Stimulated activated naive CD8-positive, alpha-beta T cell treated with anti-CD3 and anti-CD28 coated beads, Interleukin-15, Interleukin-2, amounts not matched to agents 100 ng/mL and 50 ng/mL, for 24 hours (primary cell): Measurements from ENCODE around the gene PITPNM3.
A peak's percentile ranks its signal among the peaks of the same experiment; 100 is the strongest.

Experiments used
- H3K27ac Mint-ChIP-seq: one replicate; pipeline ENCODE4 v1.8.0; 2021; ENCODE audit warnings: mild to moderate bottlenecking, mixed read lengths
- H3K27me3 Mint-ChIP-seq: one replicate; pipeline ENCODE4 v1.8.0; 2021; ENCODE audit warnings: mixed read lengths
- H3K36me3 Mint-ChIP-seq: one replicate; pipeline ENCODE4 v1.8.0; 2021; ENCODE audit warnings: low read depth, mixed read lengths
- H3K4me1 Mint-ChIP-seq: one replicate; pipeline ENCODE4 v1.8.0; 2021; ENCODE audit warnings: low read depth, mixed read lengths
- H3K4me3 Mint-ChIP-seq: one replicate; pipeline ENCODE4 v1.8.0; 2021; ENCODE audit warnings: mild to moderate bottlenecking, mixed read lengths
- H3K9me3 Mint-ChIP-seq: one replicate; pipeline ENCODE4 v1.8.0; 2021; ENCODE audit warnings: mixed read lengths

PITPNM3 gene

DNA sequence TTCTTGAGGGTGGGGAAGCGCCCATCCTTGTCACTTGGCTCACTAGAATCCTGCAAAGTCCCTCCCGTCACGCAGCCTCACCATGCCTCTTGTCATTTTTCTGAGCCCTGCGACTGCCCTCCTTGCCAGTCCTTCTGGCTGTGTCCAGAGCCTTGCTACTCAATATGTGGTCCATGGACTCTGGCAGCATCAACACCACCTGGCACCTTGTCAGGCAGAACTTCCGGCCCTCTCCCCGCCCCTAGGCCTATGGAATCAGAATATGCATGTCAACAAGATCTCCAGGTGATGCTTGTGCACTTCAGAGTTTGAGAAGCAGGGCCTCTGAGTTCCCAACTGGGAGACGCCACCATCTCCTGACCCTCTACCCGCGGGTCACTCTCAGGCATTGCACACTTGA, 100.0 kb downstream of the PITPNM3 start:
- Mint-ChIP-seq H3K4me1 (peaks cover 1% of the 10 kb centered on the region), H3K4me3 (no peak overlapping the region), H3K9me3 (no peaks in the 10 kb centered on the region), H3K36me3 (no peaks in the 10 kb centered on the region), H3K27ac (no peak overlapping the region), H3K27me3 (peaks cover 7% of the 10 kb centered on the region)

DNA sequence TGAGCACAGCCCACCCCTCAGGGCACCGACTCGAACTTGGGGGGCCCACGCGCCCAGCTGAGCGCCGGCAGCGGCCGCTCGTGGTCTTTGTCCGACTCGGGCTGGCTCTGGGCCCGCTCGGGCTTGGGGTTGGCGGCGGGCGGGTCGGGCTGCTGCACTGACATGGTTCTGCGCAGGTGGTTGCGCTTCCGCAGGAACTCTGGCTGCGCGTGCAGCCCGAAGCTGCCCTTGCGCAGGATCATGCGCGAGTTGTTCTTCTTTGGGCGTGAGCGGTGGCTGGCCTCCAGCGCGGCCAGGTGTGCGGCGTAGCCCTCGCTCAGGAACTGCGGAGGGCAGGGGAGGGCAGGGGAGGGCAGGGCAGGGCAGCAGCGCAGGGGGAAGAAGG, 101.0 kb downstream of the PITPNM3 start:
- peaks cover 7% of the 10 kb centered on the region for H3K27me3 Mint-ChIP-seq
- H3K4me1 Mint-ChIP-seq, result peaks cover 4% of the 10 kb centered on the region
- H3K9me3 Mint-ChIP-seq, result no peaks in the 10 kb centered on the region
- no peak overlapping the region for H3K4me3 Mint-ChIP-seq
- no peak overlapping the region for H3K27ac Mint-ChIP-seq
- H3K36me3 Mint-ChIP-seq, result no peaks in the 10 kb centered on the region

DNA sequence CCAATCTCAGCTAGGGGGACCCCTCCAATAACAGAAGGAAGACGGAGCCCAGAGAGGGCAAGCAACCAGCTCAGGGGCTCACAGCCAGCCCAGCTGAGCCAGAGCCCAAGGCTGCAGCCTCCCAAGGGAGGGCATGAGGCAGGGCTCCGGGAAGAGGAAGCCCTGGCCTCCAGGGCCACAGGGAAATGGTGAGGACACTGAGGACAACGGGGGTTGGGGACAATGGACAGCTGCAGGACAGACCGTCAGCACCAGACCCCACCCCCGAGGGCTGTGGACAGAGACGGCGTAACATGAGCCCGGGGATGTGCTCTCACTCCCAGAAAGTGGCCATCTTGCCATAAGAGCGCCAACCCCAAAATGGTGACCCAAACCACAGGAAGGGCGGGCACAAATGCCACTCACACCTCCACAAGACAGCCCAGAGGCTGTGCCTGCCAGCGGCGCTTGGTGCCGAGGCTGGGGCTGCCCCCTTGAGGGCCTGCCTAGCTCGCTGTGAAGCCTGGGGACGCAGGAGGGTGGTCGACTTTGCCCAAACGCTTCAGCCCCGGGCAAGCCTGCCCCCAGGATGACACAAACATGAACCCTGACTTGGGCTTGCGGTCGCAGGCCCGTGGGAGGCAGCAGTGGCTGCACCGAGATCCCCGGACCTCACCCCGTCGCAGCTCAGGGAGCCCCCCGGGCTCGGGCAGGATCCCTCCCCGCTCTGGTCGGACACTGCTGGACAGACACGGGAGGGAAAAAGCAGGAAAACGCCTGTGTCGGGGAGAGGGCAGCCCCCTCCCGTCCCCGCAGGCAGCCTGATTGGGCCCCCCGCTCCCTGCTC, 101.6 kb downstream of the PITPNM3 start:
- Mint-ChIP-seq H3K36me3 (no peaks in the 10 kb centered on the region), H3K9me3 (no peaks in the 10 kb centered on the region), H3K4me1 (peaks cover 4% of the 10 kb centered on the region), H3K27ac (no peak overlapping the region), H3K4me3 (no peak overlapping the region), H3K27me3 (peaks cover 7% of the 10 kb centered on the region)

DNA sequence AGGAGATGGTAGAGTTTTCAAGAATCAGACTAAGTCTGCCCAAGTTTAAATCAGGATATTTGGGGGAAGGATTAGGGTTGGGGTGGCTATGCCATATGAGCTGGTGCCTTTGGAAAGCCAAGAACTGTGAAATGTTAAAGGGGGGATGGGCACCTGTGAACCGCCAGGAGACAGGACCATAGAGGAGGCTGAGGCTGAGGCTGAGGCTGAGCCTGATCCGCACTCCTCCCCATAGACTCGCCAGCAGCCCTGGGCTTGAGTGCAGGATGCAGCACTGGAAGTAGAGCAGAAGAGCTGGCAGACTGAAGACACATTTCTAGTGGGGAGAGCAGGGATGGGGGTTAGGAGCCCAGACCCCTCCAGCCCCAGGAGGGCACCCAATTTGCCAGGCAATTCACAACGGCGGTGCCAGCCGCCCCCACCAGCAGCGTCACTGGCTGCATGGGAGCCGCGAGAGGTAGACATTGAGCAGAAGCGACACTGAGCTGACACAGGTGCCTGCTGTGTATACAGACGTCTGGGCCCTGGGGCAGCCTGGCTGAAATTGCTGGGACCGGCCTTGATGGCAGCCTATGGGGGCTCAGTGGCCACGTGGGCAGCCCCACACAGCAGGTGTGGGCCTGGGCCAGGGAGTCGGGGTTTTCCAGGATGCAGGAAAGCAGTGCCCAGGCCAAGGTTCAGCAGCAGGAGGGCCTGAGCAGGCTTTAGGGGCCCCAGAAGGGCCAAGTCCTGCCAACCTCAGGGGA, 102.9 kb downstream of the PITPNM3 start:
- H3K27me3 Mint-ChIP-seq, result peaks cover 7% of the 10 kb centered on the region
- peaks cover 4% of the 10 kb centered on the region for H3K4me1 Mint-ChIP-seq
- no peaks in the 10 kb centered on the region for H3K9me3 Mint-ChIP-seq
- H3K36me3 Mint-ChIP-seq, result no peaks in the 10 kb centered on the region
- no peak overlapping the region for H3K4me3 Mint-ChIP-seq
- no peak overlapping the region for H3K27ac Mint-ChIP-seq

DNA sequence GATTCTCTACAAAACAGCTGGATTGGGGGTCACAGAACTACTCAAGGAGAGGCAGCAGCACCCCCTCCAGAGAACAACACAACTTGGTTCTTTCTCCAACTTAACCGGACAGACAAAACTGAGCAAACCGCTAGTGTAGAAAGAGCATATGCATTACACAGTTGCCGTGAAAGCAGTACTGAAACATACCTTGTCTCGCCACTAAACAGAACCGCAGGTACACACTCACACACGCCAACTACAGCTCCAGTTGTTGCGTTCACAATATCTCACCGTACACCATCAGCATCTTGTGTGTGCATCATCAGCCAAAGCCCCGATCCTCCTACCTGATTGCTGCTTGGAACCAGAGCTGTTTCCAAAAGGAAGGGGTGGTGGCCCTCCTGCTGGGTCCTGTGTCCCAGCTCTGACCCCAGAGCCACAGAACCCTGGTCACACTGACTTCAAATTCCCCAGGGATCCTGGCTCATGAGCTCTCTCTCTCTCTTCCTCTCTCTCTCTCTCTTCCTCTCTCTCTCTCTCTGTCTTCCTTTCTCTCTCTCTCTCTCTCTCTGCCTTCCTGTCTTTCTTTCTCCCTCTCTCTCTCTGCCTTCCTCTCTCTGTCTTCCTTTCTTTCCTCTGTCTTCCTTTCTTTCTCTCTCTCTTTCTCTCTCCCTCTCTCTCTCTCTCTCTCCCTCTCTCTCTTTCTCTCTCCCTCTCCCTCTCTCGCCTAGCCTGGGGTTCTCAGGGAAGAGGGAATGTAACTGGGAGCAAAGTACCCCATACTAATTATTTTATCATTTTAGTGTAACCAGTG, 103.7 kb downstream of the PITPNM3 start:
- H3K27me3 Mint-ChIP-seq, result peaks cover 7% of the 10 kb centered on the region
- H3K27ac Mint-ChIP-seq, result no peak overlapping the region
- H3K4me3 Mint-ChIP-seq, result no peak overlapping the region
- no peaks in the 10 kb centered on the region for H3K36me3 Mint-ChIP-seq
- peaks cover 4% of the 10 kb centered on the region for H3K4me1 Mint-ChIP-seq
- no peaks in the 10 kb centered on the region for H3K9me3 Mint-ChIP-seq

DNA sequence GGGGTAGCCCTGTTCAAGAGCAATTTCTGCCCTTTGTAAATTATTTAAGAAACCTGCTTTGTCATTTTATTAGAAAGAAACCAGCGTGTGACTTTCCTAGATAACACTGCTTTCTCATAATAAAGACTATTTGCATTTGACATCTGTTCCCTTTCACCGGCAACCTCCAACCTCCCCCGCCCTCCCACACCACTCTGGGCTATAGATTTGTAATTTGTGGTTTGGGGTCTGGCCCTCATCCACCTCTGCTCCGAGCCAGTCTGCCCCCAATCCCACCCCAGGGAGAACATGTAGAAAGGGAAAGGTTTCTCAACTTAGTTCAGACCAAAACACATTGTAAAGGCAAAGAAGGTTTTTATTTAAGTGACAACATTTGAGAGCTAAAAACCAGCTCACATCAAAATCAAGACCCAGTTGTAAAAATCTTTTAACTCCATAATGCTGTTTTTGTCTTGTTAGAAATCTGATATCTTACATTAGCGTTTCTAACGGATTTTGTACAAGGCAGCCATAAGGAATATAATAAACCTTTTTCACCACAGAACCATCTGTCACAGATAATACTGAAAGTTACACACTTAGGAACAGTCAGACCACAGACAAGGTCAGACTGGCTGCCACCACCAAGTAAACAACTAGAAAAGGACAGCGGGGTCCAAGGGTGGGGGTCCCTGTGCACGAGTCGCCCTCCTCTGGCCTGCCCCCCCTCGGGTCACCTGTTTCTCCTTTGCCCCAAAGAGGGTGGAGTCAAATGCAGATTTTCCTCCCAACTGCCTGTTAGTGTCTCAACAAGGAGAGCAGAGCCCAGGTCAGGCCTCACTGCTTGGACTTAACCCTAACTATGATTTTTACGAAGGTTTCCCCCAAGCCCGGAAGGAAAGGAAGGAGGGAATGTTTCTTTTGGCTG, 105.2 kb downstream of the PITPNM3 start:
- no peak overlapping the region for H3K4me3 Mint-ChIP-seq
- H3K27ac Mint-ChIP-seq, result no peak overlapping the region
- no peaks in the 10 kb centered on the region for H3K9me3 Mint-ChIP-seq
- H3K27me3 Mint-ChIP-seq, result peaks cover 7% of the 10 kb centered on the region
- peaks cover 4% of the 10 kb centered on the region for H3K4me1 Mint-ChIP-seq
- H3K36me3 Mint-ChIP-seq, result no peaks in the 10 kb centered on the region

DNA sequence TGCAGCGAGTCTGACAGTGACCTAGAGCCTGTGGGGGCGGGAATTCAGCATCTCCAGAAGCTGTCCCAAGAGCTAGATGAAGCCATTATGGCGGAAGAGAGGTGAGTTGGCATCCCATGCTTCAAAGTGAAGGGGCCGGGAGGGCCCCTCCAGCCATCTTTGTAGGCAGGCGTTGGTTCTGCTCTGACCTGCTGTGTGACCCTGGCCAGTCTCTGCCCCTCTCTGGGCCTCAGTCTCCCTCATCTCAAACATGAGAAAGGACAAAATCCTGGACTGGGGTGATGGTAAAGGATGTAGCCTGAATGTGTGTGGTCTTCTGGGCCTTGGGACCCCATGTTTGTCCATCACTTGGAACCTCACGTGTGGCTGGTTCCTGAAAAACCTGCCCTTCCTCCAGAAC, 107.0 kb downstream of the PITPNM3 start:
- H3K9me3 Mint-ChIP-seq, result no peaks in the 10 kb centered on the region
- H3K4me3 Mint-ChIP-seq, result no peak overlapping the region
- no peak overlapping the region for H3K27ac Mint-ChIP-seq
- peaks cover 8% of the 10 kb centered on the region for H3K4me1 Mint-ChIP-seq
- H3K27me3 Mint-ChIP-seq, result peaks cover 10% of the 10 kb centered on the region
- no peaks in the 10 kb centered on the region for H3K36me3 Mint-ChIP-seq

DNA sequence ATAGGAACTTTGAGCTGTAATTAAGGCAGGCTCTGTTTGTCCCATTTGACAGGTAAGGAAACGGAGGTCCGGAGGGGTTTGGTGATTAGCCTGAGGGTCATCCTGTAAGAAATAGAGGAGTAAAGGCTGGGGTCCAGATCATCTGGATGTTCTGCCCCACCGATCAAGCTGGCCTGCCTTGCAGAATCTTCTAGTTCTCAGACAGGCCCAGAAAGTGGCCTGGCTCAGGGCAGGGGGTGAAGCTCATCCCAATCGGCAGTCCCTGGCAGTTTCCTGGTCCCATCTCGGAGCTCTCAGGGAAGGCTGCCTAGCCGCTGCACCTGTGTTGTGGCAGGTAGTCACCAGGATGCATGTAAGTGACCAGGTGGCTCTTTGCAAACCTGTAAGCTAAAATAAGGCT, 107.9 kb downstream of the PITPNM3 start:
- Mint-ChIP-seq H3K4me3 (no peak overlapping the region), H3K27me3 (peaks cover 8% of the 10 kb centered on the region), H3K4me1 (peaks cover 14% of the 10 kb centered on the region), H3K9me3 (no peaks in the 10 kb centered on the region), H3K27ac (no peak overlapping the region), H3K36me3 (no peaks in the 10 kb centered on the region)

DNA sequence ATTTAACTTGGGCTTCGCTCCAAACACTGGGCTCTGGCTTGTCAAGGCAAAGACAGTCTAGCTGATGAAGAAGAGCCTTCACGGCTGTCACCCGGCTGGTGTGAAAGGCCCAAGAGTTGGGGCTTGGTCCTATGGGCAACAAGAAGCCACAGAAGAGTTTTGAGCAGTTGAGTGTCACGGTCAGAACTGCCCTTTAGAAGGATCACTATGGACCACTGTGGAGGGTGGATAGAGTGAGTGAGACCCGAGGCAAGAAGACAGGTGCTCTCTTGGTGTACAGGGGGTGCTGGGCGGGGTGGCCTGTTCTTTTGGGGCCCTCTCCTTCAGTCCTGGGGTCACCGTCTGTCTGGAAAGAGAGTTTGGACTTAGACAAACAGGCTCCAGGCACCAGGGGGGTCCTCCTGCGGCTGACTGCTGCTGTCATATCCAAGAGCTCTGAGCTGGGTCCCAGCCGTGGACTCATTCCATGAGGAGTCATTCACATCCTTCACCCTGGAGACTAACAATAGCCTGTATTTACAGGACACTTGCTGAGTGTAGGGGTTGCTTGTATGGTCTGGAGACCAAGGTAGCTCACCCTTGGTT, 109.7 kb downstream of the PITPNM3 start:
- Mint-ChIP-seq H3K27me3 (peaks cover 9% of the 10 kb centered on the region), H3K27ac (no peak overlapping the region), H3K9me3 (no peaks in the 10 kb centered on the region), H3K36me3 (no peaks in the 10 kb centered on the region), H3K4me3 (no peak overlapping the region), H3K4me1 (peaks cover 18% of the 10 kb centered on the region)

DNA sequence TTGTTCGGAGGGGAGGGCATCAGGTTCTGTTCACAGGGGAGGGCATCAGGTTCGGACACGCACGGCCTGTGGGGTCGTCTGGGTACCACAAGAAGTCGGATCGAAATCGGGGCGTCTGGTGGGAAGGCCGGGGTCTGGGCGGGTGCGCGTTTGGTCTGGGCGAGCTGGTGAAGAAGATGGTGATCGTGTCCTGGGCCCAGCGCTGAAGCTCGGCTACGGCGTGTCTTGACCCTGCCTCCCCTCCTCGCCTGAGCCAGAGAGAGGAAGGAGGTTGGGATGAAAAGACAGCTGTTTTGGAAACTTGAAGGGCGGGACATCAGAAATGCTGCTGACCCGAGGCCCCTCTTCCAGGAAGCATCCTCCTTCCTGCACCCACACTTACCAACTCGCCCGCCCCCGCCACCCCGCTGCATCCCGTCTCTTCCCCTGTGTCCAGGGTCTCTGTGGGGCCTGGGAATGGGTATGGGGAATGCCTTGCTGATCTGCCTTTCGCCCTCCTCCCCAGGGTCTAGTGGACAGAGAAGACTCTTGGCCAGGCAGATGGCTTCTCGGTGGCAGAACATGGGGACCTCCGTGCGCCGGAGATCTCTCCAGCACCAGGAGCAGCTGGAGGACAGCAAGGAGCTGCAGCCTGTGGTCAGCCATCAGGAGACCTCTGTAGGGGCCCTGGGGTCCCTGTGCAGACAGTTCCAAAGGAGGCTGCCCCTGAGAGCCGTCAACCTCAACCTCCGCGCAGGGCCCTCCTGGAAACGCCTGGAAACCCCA, 111.6 kb downstream of the PITPNM3 start:
- peak overlapping the region; percentile 85 for H3K4me3 Mint-ChIP-seq
- H3K36me3 Mint-ChIP-seq, result no peaks in the 10 kb centered on the region
- H3K4me1 Mint-ChIP-seq, result peaks cover 14% of the 10 kb centered on the region
- peak overlapping the region; percentile 50 for H3K27ac Mint-ChIP-seq
- H3K27me3 Mint-ChIP-seq, result peaks cover 19% of the 10 kb centered on the region
- H3K9me3 Mint-ChIP-seq, result no peaks in the 10 kb centered on the region

DNA sequence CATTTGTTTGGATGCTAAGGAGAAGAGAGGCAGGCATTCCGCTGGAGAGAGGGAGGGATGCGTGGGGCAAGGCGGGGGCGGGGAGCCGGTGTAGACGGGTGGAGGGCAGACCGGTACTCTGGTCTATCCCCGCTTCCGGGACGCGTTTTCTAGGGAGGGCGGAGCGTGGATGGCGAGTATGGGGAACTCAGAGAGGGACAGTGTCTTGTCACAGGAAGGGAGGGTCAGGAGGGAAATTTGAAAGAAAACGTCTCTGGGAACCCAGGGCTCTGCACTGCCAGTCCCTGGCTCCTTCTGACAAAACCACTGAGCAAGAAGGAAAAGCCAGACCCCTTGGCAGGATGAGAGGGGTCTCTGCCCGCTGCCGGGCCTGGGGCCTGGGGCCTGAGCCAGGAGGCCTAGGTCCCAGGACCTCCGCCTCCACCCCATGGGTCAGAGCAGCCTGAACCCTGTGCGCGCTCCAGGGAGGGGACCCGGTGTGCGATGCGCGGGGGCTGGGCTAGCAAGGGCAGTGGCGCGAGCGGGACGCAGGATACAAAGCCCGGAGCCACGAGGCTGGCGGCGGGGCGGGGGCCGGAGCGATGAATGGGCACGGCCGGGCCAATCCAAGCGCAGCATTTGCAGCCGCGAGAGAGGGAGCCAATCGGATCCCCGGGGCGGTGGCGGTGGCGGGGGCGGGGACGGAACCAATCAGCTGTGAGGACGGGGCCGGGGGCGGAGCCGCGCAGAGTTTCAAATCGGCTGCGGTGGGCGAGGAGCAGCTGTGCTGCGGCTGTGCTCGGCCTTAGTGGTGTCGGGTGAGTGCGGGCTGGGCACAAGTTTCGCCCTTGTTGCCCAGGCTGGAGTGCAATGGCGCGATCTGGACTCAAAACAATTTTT, 112.4 kb downstream of the PITPNM3 start, which contains the start of gene PIMREG:
Gene PIMREG (plus strand): TSS at position 764 of the 879 bp plus-strand sequence. CDS start 656 bp downstream, outside the sequence.
- peak within 1 kb of the TSS; percentile 91 for H3K27ac Mint-ChIP-seq
- H3K27me3 Mint-ChIP-seq, result peaks cover 23% of the 10 kb centered on the region
- H3K9me3 Mint-ChIP-seq, result no peaks in the 10 kb centered on the region
- no peaks in the 10 kb centered on the region for H3K36me3 Mint-ChIP-seq
- H3K4me1 Mint-ChIP-seq, result peaks cover 14% of the 10 kb centered on the region
- H3K4me3 Mint-ChIP-seq, result peak within 1 kb of the TSS; percentile 85

DNA sequence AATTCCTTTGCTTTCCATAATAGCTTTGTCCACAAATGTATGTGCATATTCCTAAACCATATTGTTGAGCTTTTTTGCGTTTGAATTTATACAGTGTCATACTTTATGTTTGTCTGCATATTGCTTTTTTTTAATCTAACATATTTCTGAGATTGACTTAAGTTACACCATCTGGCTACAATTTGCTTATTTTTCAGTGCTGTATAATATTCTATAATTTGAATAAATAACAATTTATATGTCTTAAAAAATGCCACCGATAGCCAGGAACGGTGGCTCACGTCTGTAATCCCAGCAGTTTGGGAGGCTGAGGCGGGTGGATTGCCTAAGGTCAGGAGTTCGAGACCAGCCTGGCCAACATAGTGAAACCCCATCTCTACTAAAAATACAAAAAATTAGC, 113.6 kb downstream of the PITPNM3 start:
- peaks cover 25% of the 10 kb centered on the region for H3K27me3 Mint-ChIP-seq
- no peak overlapping the region for H3K4me3 Mint-ChIP-seq
- no peaks in the 10 kb centered on the region for H3K36me3 Mint-ChIP-seq
- peaks cover 14% of the 10 kb centered on the region for H3K4me1 Mint-ChIP-seq
- no peaks in the 10 kb centered on the region for H3K9me3 Mint-ChIP-seq
- H3K27ac Mint-ChIP-seq, result no peak overlapping the region
